GM10266 (cell line): ENCODE data around the gene M1AP.

ENCODE experiments used
- DNase-seq: peaks from one replicate; pipeline ENCODE4 v3.0.0; 2012; ENCODE audit errors: extremely low spot score
- CTCF ChIP-seq: IDR thresholded peaks from 2 replicates; pipeline ENCODE4 v1.5.1; 2012; ENCODE audit warnings: mild to moderate bottlenecking, low read depth; ENCODE audit not compliant: control insufficient read depth, insufficient read depth; ENCODE audit errors: missing control alignments

Gene M1AP

DNA sequence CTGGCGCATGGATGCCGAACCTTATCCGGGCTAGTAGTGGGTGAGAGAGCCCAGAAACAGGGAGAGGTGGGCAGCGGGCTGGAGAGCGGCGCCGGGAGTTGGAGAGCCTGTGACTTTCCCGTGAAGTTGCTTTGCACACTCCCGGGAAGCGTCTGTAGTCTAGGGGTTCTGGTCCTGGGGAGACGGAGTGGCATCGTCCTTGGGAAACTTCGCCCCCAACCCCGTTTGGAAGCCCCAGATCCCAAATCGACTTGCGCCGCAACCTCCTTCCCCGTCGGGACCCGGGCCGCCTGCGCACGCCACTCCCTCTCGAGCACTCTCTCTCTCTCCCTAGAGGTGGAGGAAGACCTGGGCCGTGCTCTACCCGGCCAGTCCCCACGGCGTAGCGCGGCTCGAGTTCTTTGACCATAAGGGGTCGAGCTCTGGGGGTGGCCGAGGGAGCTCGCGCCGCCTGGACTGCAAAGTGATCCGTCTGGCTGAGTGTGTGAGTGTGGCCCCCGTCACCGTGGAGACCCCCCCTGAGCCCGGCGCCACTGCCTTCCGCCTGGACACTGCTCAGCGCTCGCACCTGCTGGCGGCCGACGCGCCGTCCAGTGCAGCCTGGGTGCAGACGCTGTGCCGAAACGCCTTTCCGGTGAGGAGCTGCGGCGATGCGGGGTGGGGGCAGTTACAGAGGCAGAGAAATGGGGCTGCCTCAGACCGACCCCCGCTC lies 93.2 kb downstream of the M1AP start:
- TF ChIP-seq CTCF: no peak
- peak; percentile 56 for DNase-seq

GRCh38 chr2:74553892-74554819 lies 94.0 kb downstream of the M1AP start, which contains the start of the genes DOK1 and LOXL3:
TSS of gene DOK1 (plus strand) at chr2:74554720. CDS start at chr2:74554755, 35 bp downstream.
TSS of gene LOXL3 (minus strand) at chr2:74553942. CDS start at chr2:74552634, 1,308 bp downstream.
- TF ChIP-seq CTCF: no peak
- DNase-seq: peak; percentile 93

GRCh38 chr2:74552914-74553811 lies 95.0 kb downstream of the M1AP start:
- no peak for TF ChIP-seq CTCF
- peak; percentile 78 for DNase-seq

DNA sequence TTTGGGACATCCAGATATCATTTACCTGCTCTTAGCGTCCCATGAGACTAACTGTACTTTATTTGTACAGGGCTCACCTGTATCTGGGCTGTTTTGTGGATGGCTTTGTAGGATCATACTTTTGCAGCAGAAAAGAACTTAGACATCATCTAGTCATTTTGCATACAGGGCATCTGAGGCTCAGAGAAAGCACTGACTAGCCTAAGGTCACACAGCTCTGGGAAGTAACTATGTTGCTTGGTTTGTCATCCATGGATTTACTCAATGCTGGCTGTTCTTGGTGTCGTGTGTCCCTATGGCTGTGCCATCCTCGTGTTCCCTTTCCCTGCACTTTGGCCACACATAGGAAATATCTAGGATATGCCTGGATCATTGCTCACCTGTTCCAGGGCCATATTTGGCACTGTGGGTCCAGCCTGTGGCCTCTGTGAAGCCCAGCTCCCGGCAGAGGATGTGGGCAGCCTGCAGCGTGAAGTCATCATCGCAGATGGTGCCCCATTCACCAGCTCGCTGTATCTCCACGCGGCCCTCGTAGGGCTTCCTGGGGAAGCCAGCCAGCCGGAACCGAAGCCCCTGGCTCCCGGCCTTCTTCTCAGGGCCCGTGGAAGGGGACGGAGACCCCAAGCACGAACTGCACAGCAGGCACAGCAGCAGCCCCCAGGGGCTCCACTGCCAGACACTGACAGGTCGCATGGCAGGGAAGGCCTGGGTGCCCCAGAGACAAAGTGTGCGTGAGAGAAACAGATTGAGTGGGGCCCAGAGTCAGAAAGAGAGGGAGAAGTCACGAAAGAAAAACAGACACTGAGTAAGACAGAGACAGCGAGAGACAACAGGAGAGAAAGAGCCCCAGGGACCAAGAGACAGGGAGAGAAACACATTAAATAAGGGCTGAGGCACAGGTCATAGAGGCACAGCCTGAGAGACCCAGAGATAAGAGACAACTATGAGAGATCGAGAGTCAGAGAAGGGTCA lies 95.9 kb downstream of the M1AP start:
- no peak for TF ChIP-seq CTCF
- peak; percentile 46 for DNase-seq

- DNase-seq: no peak
- no peak for TF ChIP-seq CTCF
Observed at GRCh38 chr2:74551530-74551929, 96.6 kb downstream of the M1AP start.

DNA sequence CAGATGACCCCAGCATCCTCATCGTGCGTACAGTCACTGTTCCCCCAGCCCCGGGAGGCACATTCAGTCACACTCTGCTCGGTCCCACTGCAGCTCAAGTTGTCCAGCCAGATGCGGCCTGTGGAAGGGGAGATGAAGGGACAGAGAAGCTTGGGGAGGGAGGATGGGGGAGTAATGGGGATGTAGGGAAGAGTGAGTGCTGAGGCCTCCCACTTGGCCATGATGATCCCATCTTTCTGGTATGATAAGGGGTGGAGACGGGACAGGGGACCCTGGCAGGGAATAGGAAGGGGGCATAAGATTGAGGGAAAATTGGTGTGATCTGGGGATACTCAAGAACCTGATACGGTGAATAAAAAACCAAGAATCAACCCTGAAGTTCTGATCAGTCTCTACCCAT lies 97.9 kb downstream of the M1AP start:
- no peak for DNase-seq
- TF ChIP-seq CTCF: no peak
